ENCODE data around the gene KCND3.
"Not testable (repeated sequence)": the region's sequence is repeated elsewhere in the genome, so short reads cannot be mapped to it uniquely, and the experiment has no call there.

KCND3 gene

DNA sequence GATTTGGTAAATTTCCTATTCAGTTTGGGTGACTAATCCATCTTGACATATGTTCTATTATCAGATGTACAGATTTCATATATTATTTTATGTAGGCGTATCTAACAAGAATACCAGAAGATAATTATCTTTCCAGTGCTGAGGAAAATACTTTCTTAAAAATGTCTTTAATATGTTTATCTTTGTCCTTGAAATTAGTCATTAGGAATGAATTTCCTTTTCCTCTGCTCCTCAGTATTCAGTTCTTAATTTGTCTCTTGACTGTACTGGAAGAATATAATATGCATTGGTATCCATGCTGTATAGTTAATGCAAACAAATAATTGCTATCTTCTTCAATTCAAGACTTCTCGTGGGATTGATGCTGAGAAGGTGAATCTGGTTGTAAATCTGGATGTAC is 227.1 kb downstream of the KCND3 start:
- no peak for DNase-seq

DNA sequence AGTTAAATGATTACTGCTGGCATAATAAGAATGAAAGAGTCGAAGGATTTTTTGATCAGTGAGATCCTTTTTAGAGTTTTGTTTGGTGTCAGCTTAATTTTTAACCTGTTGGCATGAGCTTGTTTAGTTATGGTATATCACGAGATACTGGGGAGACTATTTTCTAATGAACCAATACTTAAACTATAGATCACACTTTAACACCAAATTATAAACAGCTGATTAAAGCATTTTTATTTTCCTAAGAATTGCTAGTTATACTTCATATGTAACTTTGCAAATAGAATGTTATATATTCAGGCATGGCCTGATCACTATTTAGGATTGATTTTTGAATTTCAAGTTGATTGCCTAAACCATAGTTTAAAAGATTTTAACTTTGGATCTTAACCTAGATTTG is 227.8 kb downstream of the KCND3 start:
- no peak for DNase-seq

DNA sequence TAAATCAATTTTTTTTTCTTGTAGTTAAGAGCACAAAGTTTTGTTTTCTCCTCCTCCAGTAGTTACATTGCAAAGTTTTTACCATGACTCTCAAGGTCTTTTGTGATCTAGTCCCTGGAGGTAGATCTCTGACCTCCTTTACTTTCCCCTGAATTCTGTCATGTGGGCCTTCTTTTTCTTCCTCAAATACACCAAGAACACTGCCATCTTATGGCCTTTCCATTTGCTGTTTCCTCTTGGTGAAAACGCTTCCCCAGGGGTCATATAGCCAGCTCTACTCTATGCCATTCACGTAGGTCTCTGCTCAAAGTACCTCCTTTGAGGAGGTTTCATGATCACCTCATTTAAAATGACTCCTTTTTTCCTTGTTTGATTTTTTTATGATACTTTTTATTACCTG is 231.1 kb downstream of the KCND3 start:
- DNase-seq = peak; percentile 54

DNA sequence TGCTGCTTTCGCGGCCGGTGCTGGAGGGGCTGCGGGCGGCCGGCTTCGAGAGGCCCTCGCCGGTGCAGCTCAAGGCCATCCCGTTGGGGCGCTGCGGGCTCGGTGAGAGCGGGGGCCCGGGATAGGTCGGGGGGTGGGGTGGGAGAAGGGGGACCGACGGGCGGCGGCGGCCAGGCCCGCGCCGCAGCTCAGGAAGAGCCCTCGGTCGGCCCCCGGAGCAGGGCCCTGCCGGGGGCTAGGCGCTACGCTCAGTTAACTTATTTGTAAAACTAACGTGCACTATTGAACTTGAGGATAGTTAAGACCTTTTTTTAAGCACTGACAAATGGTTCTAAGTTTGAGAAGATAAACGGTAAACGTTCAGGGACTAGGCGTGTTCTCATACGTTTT is 233.3 kb downstream of the KCND3 start:
- no peak for DNase-seq

DNA sequence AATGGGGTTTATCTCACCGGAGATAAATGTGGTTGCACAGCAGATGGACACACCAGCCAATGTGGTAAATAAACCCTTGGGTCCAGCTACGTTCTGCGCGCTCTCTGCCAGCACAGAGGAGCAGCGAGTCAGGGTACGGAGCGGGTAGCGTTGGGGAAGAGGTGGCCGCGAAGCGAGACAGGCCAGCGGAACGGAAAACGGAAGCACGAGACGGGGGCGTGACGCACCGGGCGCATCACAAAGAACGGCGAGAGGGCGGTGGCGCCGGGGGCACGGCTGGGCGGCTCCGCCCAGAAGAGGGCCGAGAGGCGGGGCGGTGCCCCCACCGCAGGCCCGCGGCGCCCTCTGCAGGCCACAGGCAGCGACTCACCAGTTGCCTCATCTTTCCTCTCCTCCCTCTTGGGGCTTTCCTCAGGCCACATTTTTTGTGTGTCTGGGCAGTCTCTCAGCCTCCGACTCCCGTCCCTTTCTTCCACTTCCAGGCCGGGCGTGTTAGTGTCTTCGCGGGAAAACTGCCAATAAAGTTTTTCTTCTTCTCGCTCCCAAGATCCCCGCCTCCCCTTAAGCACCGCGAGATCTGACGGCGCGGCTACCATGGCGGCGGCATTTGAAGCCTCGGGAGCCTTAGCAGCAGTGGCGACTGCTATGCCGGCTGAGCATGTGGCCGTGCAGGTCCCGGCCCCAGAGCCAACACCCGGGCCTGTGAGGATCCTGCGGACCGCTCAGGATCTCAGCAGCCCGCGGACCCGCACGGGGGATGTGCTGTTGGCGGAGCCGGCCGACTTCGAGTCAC is 233.9 kb downstream of the KCND3 start, which contains the start of gene DDX20:
TSS of gene DDX20 (plus strand) at position 571 of the 793 bp plus-strand sequence. CDS start at position 595, 24 bp downstream.
- DNase-seq = peak; percentile 96

DNA sequence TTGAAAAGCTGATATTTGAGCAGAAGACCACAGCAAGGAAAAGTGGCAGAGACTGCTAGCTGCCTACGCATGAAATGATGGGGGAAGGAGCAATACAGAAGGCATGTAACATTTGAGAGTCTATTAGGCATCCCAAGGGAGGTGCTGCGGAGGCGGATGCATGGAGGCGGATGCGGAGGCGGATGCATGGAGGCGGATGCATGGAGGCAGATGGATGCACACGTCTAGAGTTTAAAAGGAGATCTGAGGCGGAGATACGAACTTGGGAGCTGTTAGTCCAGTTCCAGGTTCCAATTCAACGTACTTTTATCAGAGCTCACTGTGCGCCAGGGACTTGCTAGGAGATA is 234.5 kb downstream of the KCND3 start:
- no peak for DNase-seq

DNA sequence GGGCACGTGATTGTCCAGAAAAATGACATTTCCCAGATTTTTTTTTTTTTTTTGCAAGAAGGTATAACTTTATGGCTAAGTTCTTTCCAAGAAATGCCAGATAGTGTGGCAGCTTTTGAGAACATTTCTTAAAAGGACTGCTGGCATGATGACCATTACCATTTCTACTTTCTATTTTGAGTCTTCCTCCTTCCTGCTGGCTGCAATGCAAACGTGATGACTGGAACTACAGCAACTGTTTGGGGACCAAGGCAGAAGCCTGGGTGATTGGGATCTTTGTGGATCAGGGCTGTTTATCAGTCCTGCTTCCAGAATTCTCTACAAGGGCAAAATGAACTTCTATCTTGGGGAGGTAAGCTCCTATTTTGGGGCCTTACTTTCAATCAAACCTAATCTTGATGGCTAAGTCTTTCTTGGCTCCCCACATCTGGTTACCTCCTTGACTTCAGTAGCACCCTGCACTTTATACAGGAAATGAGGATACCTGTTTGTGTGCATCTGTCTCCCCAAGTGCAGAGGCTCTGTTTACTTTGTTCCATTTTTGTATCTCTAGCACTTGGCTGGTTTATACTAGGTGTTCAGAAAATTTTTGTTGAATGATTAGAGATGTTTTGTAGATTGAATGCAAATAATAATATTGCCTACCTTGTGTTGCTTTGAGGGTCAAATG is 237.4 kb downstream of the KCND3 start:
- no peak for DNase-seq

DNA sequence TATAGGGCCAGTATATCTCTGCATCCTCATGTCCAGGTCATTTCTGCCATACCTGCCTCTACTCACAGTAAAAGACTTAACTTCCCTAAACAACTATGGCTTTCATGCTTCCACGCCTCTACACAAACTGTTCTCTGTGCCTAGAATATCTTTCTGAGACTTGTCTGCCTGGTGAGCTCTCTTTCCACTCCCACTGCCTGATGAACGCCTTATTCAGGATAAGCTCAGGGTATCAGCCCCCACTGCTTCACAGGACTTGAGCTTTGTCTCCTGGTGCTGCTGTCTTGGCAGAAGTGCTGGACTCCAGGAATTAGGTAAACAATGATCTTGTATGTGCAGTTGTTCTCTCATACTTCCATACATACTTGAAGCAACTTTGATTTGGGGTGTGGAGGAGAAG is 238.6 kb downstream of the KCND3 start:
- DNase-seq = no peak

DNA sequence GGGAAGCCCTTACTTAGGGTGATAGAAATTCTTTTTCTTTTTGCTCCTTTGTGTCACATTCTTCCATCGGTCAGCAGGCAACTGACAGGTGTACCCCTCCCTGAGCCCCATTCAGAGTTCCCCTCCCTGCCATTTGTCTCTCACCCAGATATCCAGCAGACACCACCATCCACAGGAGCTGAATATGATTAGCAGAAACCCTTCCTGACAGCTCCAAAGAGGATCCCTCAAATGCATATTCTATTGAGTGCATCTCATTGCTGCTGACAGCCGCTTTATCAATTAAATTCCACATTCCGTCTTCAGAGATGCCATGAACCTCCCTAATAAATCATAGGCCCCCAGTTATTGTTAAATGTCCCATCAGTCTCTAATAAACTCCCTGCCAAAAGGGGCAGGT is 239.8 kb downstream of the KCND3 start:
- no peak for DNase-seq

DNA sequence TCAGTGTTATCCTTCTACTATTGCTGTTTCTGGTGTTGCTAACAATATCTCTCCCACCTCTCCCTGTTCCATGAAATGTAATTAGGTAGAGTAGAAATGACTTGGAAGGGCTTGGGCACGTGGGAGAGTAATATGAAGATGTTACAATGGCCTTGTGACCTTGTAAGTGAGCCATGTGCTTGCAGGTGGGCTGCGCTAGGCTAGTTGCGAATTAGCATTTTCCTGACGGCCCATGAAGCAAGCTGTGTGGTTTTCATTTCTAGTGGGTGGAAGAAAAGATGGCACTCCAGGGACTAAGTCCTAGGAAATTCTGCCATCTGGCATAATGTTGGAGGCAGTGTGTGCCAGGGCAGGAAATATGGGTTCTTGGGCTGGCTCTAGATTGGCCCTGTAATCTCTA is 241.5 kb downstream of the KCND3 start:
- no peak for DNase-seq

DNA sequence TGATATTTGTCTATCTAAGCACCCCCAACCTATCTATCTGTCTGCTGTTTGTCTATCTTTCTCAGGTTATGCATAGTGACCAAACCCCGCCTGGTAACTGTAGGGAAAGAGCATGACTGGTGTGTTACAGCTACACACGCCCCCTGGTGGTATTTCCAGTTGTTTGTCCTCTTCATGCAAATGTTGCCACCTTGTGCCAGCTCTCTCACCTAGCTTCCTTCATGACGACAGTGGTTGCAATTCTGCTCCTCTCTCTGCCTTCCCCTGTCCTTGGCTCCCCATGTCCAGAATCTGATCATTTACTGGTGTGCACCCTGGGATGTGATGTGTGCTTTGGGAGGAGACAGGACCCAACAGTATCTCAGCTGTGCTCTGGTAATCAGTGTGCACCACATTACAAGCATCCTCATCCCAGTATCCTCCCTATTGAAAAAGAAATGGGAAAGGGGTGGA is 242.2 kb downstream of the KCND3 start:
- DNase-seq = peak; percentile 90

DNA sequence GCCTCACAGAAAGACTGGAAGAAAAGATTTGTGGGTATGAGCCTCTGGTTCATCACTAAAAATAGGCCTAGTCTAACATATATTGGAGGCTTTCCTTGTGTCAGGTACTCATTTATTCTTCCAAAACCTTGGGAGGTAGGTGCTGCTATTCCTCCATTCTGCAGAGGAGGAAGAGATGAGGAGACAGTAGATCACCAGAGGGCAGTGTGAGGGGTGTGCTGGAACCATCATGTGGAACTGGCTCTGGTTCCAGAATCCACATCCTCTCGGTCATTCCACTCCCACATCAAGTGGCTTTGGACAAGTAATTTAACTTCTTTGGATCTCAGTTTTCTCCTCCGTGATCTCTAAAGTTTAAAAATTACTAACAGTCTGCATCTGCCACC is 242.9 kb downstream of the KCND3 start:
- DNase-seq = no peak

DNA sequence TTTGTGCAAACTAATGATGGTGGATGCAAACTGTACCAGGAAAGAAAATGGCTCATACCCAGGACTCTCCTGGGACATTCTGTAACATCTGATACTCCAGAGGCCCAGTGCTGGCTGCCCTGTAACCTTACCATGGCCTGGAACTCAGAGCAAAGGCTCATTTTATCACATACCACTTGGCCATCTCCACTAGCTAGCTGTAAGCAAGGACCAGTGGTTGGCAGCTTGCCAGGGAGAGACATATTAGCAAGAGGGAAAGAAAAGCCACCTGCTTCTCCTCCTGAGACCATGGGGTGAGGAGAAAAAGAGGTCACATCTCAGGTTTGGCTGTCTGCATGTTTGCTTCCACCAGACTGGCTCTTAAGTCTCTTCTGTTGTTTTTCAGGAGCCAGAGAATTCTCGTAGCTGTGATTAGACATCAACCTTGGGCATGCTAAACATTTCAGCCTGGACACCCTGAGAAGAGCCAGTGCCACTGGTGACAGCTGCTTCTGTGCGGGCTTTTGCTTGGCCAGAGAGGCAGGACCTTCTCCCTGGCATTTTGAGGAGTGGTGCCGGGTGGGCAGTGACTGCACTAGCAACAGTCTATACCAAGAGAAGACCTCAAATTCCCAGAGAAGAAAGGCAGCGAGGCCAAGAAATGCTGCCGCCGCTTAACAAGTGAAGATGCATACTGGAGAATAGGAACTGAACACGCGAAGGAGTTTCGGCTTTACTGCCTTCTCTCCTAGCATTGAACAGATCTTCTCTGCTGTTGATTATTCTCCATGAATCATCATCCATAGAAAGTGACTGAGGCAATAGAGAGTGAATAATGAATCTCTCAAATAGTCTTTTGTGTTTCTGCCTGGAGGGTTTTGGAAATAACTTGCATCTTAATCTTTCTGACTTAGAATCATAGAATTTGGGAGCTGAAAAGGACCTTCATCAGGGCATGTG is 243.5 kb downstream of the KCND3 start:
- DNase-seq = peak; percentile 66

DNA sequence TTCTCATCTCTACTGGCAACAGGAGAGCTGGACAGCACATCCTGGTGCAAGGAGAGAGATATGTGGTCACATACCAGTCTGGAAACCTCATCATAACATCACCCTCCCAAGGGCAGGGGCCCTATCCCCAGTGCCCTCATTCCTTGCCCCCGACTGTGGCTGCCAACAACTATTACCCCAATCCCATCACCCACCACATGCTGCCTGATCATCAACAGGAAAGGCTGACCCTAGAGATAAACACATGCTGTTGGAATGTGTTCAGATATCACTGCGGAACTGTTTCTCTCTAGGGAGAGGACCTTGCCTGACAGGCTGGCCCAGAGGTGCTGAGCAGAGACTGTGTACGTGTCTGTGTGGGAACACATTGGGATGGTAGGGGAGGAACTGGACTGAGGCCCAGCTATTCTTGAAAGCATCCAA is 245.8 kb downstream of the KCND3 start:
- DNase-seq = peak; percentile 87

DNA sequence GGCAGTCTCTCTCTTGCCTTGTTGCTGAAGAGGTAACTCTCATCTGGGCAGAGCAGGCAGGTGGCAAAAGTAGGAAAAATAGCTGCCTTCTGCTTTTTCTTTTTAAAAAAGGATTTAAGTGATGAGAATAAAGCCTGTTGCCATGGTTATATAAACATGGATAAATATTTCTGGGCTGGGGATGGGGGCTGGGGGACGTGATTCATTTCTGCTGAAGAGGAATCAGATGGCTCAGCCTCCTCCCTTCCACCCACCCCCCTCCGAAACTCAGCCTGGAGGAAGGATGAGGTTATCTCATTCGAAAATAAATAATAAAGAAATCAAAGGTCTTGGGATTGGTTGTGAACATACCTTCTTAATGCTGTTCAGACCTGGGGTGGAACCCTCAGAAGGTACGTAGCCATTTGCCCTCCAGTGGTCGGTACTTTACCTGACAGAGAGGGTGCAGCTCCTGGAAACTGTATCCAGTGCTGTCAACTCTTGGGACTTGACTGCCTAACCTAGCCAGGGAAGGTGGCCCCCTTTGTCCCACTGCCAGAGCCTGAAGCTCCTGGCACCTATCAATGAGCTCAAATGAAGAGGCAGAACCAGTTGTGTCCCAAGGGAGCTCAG is 246.4 kb downstream of the KCND3 start:
- no peak for DNase-seq

DNA sequence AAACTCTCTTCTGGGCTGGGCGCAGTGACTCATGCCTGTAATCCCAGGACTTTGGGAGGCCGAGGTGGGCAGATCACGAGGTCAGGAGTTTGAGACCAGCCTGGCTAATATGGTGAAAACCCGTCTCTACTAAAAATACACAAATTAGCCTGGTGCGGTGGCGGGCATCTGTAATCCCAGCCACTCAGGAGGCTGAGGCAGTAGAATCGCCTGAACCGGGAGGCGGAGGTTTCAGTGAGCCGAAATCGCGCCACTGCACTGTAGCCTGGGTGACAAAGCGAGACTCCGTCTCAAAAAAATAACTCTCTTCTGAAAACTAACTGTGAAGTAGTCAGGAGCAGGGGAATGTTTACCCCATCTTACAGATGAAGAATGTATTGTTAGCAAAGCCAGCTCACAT is 247.2 kb downstream of the KCND3 start:
- not testable (repeated sequence) for DNase-seq

DNA sequence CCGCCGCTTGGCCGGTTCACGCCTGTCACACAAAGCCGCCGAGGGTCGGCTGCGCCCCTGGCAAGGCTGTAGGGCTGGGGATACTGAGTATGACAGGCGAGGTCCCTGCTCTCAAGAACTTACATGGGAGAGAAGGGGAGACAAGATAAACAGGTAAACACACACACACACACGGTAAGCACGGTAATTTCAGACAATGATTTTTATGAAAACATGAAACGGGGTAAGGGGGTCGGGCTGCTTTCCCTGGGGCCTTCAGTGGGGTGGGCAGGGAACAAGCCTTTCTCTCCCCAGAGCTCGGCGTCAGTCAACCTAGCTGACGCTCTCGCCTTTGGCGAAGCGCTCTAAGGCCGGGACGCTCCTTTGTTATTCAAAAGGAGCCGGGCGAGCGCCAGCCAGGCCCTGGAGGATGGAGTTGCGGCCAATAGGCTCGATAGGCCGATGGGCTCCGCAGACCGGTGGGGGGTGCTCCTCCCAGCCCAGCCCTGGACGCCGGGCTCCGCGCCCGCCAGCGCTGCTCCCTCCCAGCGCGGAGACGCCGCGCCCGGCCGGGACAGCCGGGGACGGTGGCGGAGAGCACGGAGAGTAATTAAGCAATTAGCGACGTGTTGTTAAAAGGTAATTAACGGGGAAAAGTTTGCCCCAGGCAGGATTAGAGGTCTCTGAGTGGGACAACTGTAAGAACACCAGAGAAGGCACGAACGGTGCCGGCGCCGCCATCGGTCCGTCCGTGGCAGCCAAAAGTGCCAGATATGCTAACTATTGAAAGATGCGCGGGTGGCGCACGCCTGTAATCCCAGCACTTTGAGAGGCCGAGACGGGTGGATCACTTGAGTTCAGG is 249.3 kb downstream of the KCND3 start:
- DNase-seq = peak; percentile 67

DNA sequence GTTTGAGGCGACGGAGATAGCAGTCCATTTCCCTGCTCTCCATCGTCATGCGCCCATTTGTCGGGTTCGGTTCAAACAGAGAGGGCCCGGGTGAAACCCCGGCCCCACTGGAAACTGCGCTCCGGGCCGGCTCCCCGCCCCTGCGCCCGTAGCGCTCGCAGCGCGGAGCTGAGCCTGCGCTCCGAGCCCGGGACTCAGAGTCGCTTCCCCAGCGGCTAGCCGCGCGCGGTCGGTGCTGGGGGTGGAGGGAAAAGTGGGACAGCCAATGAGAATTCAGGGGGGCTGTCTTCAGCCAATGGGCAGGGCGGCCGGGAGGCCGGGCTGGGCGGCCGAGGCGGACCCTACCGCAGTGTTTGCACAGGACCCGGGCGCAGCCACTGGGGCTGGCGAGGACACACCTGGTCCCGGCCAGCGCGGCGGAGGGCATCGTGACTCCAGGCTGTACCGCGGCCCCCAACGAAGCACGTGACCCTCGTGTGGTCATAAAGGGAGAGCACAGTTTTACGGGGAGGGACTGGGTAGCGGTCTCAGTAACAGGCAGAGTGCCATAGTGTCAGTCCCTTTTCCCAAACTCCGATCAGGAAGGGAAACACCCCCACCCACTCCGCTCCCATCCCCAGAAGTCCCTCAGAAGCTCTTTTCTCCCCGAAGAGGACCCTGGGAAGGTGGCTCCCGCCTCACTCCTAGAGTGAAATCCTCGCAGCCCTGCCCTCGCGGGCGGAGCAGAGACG is 250.1 kb downstream of the KCND3 start, which contains the start of gene INKA2:
TSS of gene INKA2 (minus strand) at position 202 of the 731 bp plus-strand sequence. CDS start at position 49, 153 bp downstream.
- peak; percentile 90 for DNase-seq

DNA sequence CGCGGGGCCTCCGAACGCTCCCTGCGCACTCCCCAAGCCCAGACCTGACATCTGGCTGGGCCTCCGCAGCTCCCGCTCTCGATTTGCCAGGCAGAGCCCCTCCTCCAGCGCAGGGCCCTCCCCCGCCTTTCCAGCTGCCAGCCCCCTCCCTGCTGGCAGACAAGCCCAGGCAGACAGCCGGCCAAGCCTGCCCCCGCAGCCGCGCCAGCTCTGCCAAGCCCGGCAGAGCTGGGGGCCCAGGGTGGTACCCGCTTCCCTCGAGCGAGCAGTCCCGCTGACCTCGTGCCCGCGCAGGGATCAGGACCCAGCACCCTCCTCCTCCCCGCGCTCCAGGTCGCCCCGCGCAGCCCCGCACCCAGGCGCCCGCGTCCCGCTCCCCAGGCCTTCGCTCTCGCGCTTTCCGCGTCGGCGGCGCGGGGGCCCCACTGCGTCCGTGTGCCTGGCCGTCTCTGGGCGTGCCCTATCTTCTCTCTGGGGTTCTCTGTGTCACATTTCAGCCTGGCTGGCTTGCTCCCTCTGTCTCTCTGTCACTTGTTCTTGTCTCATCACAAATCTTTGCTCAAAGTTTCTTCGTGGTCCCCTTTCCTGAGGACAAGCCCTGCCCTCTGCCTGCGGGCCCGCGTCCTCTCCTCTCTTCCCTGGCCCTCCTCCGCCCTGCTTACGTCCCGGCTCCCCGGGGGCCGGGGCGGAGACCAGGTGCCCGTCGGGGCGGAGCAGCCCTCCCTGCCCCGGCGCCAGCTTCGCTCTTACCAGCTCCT is 250.9 kb downstream of the KCND3 start:
- DNase-seq = peak; percentile 70

DNA sequence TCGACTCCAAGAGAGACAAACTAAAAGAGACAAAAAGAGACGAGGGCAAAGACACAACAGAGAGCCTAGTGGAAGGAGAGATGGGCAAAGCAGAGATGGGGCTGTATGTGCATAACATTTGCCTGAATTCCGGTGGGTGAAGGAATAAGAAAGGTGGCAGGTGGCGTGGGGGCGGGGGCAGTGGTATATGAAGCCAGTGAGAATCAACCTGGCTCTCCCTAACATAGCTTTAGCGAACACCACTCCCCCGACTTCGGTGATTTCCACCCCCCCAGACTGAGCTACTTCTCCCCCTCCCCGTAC is 251.4 kb downstream of the KCND3 start:
- no peak for DNase-seq
